Endodermal cell (in vitro differentiated cells): ENCODE results near the gene RXFP1. TPM values are rescaled to one million over a fixed set of nuclear protein-coding genes. Genes with fewer than 3 reads are reported as not detected.

Experiments
- DNase-seq: peaks from one replicate; pipeline ENCODE4 v3.0.0-alpha.2; 2017
- H3K27ac ChIP-seq: 2 replicates; pipeline ENCODE4 v1.5.1; 2013; ENCODE audit warnings: mild to moderate bottlenecking, low read depth, low read length, moderate library complexity
- H3K27me3 ChIP-seq: 2 replicates; pipeline ENCODE4 v1.6.1; 2013; ENCODE audit warnings: mild to moderate bottlenecking, low read length, moderate library complexity; ENCODE audit not compliant: insufficient read depth, control insufficient read depth, poor library complexity, severe bottlenecking
- H3K36me3 ChIP-seq: 2 replicates; pipeline ENCODE4 v1.7.0; 2013; ENCODE audit warnings: mild to moderate bottlenecking, low read length, moderate library complexity; ENCODE audit not compliant: control insufficient read depth, insufficient read depth
- H3K4me1 ChIP-seq: one replicate; pipeline ENCODE4 v1.7.0; 2013; ENCODE audit warnings: low read length; ENCODE audit not compliant: control insufficient read depth, insufficient read depth
- H3K4me3 ChIP-seq: 2 replicates; pipeline ENCODE4 v1.5.1; 2013; ENCODE audit warnings: mild to moderate bottlenecking, low read length, moderate library complexity
- H3K9ac ChIP-seq: 2 replicates; pipeline ENCODE4 v1.6.1; 2013; ENCODE audit warnings: mild to moderate bottlenecking, low read length, moderate library complexity; ENCODE audit not compliant: poor library complexity, severe bottlenecking; ENCODE audit errors: extremely low read depth
- H3K9me3 ChIP-seq: 2 replicates; pipeline ENCODE4 v1.6.1; 2013; ENCODE audit warnings: mild to moderate bottlenecking, low read length, moderate library complexity; ENCODE audit not compliant: control insufficient read depth
- H3K27ac Mint-ChIP-seq: 2 replicates; pipeline ENCODE4 v1.8.0; 2020; ENCODE audit warnings: mixed read lengths
- H3K27me3 Mint-ChIP-seq: 2 replicates; pipeline ENCODE4 v1.8.0; 2021; ENCODE audit warnings: mild to moderate bottlenecking, mixed read lengths; ENCODE audit not compliant: insufficient read depth
- H3K36me3 Mint-ChIP-seq: 2 replicates; pipeline ENCODE4 v1.8.0; 2020; ENCODE audit warnings: low read depth, mixed read lengths
- H3K4me1 Mint-ChIP-seq: 2 replicates; pipeline ENCODE4 v1.8.0; 2020; ENCODE audit warnings: mixed read lengths
- H3K4me3 Mint-ChIP-seq: 2 replicates; pipeline ENCODE4 v1.8.0; 2020; ENCODE audit warnings: mild to moderate bottlenecking, moderate library complexity, mixed read lengths
- H3K9me3 Mint-ChIP-seq: 2 replicates; pipeline ENCODE4 v1.8.0; 2020; ENCODE audit warnings: mild to moderate bottlenecking, mixed read lengths
- CTCF ChIP-seq: fragments of 200-600 bp; sonication (generic); conservative IDR thresholded peaks from 2 replicates; pipeline ENCODE4 v1.5.0; 2021; ENCODE audit warnings: antibody characterized with exemption, mild to moderate bottlenecking
- WGBS, 2 experiments: methylation state at CpG; one replicate each; pipeline versions ENCODE4 v1.1.5 to v1.1.7; 2013; ENCODE audit warnings: missing lambda C conversion rate in 2 of 2, mixed read lengths in 1 of 2; ENCODE audit not compliant: insufficient coverage in 1 of 2, insufficient read length in 1 of 2; 5-methylcytosine and 5-hydroxymethylcytosine counted together
- total RNA-seq, 2 donors: library from RNA; stranded (reverse); fragmentation: NEBNext Ultra II Directional in 1 of 2; extraction: Animal tissue kit (Norgen Biotek cat#: 25700) in 1 of 2; gene quantifications; 2 replicates in 1 of 2; 3 replicates in 1 of 2; pipeline ENCODE4 v1.2.1, GENCODE V29; 2021

The RXFP1 gene
- total RNA-seq, 2 donors from 2014 or later, result not detected

GRCh38 chr4:158534727-158535126 lies 13.0 kb downstream of the RXFP1 start:
- Histone ChIP-seq H3K9me3 (no peaks in the 10 kb centered on the region), H3K4me3 (no peak overlapping the region), H3K27me3 (no peaks in the 10 kb centered on the region), H3K9ac (no peak overlapping the region), H3K36me3 (no peaks in the 10 kb centered on the region), H3K27ac (no peak overlapping the region), H3K4me1 (no peaks in the 10 kb centered on the region)
- no peak for TF ChIP-seq CTCF
- WGBS, 2 experiments, result 95% methylated on average over 3 of the region's 3 CpGs; no CpG with 5 or more reads in 1 of the 2 experiments
- no peaks in the 10 kb centered on the region for H3K9me3 Mint-ChIP-seq
- no peaks in the 10 kb centered on the region for H3K27me3 Mint-ChIP-seq
- H3K36me3 Mint-ChIP-seq, result no peaks in the 10 kb centered on the region
- peaks cover 6% of the 10 kb centered on the region for H3K4me1 Mint-ChIP-seq
- H3K4me3 Mint-ChIP-seq, result no peak overlapping the region
- H3K27ac Mint-ChIP-seq, result no peak overlapping the region
- DNase-seq, result no peak

- Mint-ChIP-seq H3K27ac (no peak overlapping the region), H3K36me3 (no peaks in the 10 kb centered on the region), H3K9me3 (no peaks in the 10 kb centered on the region), H3K4me3 (no peak overlapping the region), H3K4me1 (peaks cover 6% of the 10 kb centered on the region), H3K27me3 (no peaks in the 10 kb centered on the region)
- no peaks in the 10 kb centered on the region for H3K4me1 ChIP-seq
- no peak overlapping the region for H3K4me3 ChIP-seq
- DNase-seq, result no peak
- WGBS, 2 experiments, result 87 to 88% methylated on average over 4 of the region's 4 CpGs
- no peaks in the 10 kb centered on the region for H3K27me3 ChIP-seq
- TF ChIP-seq CTCF, result no peak
- no peak overlapping the region for H3K9ac ChIP-seq
- no peak overlapping the region for H3K27ac ChIP-seq
- no peaks in the 10 kb centered on the region for H3K9me3 ChIP-seq
- no peaks in the 10 kb centered on the region for H3K36me3 ChIP-seq
These were observed 13.5 kb downstream of the RXFP1 start for GRCh38 chr4:158535130-158535614.

GRCh38 chr4:158536833-158537232 lies 15.2 kb downstream of the RXFP1 start:
- H3K27me3 ChIP-seq, result no peaks in the 10 kb centered on the region
- WGBS, 2 experiments, result 82 to 100% methylated on average over 1 to 3 of the region's 3 CpGs
- no peaks in the 10 kb centered on the region for H3K36me3 ChIP-seq
- Mint-ChIP-seq H3K27me3 (no peaks in the 10 kb centered on the region), H3K36me3 (no peaks in the 10 kb centered on the region), H3K4me1 (peaks cover 6% of the 10 kb centered on the region), H3K9me3 (no peaks in the 10 kb centered on the region), H3K27ac (no peak overlapping the region), H3K4me3 (no peak overlapping the region)
- no peak overlapping the region for H3K9ac ChIP-seq
- H3K4me1 ChIP-seq, result no peaks in the 10 kb centered on the region
- H3K27ac ChIP-seq, result no peak overlapping the region
- no peak for DNase-seq
- no peak for TF ChIP-seq CTCF
- no peak overlapping the region for H3K4me3 ChIP-seq
- no peaks in the 10 kb centered on the region for H3K9me3 ChIP-seq
